Neutrophil (primary cell): ENCODE results near the gene DISP2.

ENCODE experiments used
- H3K27ac ChIP-seq: fragments of 200-600 bp; sonication (generic); 2 replicates; pipeline ENCODE4 v1.5.1; 2016; ENCODE audit warnings: mild to moderate bottlenecking, moderate library complexity
- H3K27me3 ChIP-seq: fragments of 200-600 bp; sonication (generic); 2 replicates; pipeline ENCODE4 v1.6.0; 2016; ENCODE audit warnings: mild to moderate bottlenecking
- H3K36me3 ChIP-seq: fragments of 200-600 bp; sonication (generic); 2 replicates; pipeline ENCODE4 v1.5.1; 2017
- H3K4me1 ChIP-seq, 2 experiments: fragments of 200-600 bp in 1 of 2; sonication (generic) in 1 of 2; 1 replicate in 1 of 2; 2 replicates in 1 of 2; pipeline versions ENCODE4 v1.5.1 to v1.6.1; 2013 to 2016; ENCODE audit warnings: low read depth in 1 of 2, low read length in 1 of 2, mild to moderate bottlenecking in 1 of 2, moderate library complexity in 1 of 2; ENCODE audit not compliant: control insufficient read depth in 1 of 2, insufficient read depth in 1 of 2
- H3K4me3 ChIP-seq, 2 experiments: fragments of 200-600 bp in 1 of 2; sonication (generic) in 1 of 2; 1 replicate in 1 of 2; 2 replicates in 1 of 2; pipeline ENCODE4 v1.5.1; 2013 to 2016; ENCODE audit warnings: low read depth in 1 of 2, low read length in 1 of 2, mild to moderate bottlenecking in 1 of 2, moderate library complexity in 1 of 2
- H3K9me3 ChIP-seq: fragments of 200-600 bp; sonication (generic); 2 replicates; pipeline ENCODE4 v1.5.1; 2016
- TF ChIP-seq, protein P1 (sequence below): fragments of 200-600 bp; sonication (generic); IDR thresholded peaks from 2 replicates; pipeline ENCODE4 v1.5.1; 2016; ENCODE audit warnings: antibody characterized with exemption

The DISP2 gene

DNA sequence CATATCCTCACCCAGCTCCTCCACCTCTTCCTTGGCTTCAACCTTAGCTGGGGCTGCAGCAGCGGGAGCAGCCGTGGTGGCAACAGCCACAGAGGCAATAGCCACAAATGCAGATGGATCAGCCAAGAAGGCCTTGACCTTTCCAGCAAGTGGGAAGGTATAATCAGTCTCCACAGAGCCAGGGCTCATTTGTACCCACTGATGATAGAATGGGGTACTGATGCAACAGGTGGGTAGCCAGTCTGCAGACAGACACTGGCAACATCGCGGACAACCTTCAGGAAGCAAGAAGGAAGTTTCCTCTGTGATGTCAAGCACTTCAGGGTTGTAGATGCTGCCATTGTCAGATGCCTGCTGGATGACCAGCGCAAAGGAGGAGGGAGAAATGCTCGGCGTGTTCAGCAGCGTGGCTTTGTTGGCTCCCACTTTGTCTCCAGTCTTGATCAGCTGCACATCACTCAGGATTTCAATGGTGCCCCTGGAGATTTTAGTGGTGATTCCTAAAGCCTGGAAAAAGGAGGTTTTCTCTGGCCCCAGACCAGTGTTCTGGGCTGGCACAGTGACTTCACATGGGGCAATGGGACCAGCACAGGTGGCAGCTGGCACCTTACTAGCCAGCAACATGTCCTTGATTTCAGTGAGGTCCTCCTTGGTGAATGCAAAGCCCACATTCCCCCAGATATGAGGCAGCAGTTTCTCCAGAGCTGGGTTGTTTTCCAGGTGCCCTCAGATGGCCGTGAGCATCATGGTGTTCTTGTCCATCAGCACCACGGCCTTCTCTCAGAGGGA lies 45.5 kb upstream of the DISP2 start:
- H3K4me3 ChIP-seq, result no peak overlapping the region
- peaks cover 33 to 36% of the 10 kb centered on the region in 2 experiments for H3K4me1 ChIP-seq
- H3K27ac ChIP-seq, result no peak overlapping the region
- H3K27me3 ChIP-seq, result peaks cover 24% of the 10 kb centered on the region
- no peaks in the 10 kb centered on the region for H3K36me3 ChIP-seq
- H3K9me3 ChIP-seq, result no peaks in the 10 kb centered on the region
- TF ChIP-seq, protein P1, sequence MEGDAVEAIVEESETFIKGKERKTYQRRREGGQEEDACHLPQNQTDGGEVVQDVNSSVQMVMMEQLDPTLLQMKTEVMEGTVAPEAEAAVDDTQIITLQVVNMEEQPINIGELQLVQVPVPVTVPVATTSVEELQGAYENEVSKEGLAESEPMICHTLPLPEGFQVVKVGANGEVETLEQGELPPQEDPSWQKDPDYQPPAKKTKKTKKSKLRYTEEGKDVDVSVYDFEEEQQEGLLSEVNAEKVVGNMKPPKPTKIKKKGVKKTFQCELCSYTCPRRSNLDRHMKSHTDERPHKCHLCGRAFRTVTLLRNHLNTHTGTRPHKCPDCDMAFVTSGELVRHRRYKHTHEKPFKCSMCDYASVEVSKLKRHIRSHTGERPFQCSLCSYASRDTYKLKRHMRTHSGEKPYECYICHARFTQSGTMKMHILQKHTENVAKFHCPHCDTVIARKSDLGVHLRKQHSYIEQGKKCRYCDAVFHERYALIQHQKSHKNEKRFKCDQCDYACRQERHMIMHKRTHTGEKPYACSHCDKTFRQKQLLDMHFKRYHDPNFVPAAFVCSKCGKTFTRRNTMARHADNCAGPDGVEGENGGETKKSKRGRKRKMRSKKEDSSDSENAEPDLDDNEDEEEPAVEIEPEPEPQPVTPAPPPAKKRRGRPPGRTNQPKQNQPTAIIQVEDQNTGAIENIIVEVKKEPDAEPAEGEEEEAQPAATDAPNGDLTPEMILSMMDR, result no peak

DNA sequence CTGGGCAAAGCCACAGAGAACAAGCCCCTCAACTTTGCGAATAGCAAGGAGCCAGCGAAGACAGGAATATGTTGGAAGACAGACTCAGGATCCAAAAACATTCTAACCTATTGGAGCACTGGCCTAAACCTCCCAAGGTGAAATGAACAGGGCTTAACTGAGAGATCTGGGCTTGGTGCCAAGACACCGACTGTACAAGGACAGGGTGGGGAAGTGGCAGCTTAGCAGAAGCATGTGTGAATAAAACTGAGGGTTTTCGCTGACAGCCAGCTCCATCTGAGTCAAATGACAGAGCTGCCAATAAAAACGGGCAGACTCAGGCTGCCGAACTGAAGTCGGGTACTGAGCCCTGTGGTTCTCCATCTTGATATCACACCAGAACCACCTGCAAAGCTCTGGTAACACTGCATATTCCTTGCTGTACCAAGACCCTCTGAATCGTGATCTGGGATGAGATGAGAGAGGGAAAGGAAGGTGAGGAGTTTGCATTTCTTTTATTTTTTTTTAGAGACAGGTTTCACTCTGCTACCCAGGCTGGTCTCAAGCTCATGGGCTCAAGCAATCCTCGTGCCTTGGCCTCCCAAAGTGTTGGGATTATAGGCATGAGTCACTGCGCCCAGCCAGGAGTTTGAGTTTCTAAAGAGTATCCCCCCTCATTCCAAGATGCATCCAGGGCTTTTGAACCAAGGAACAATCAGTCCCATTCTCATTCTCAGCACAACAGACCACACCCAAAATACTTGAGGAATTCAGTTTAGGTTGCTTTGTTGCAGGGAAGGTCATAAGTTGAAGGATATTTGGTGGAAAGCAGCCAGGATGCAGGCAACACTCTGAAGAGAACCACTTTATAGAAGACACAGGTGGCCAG lies 44.3 kb upstream of the DISP2 start:
- Histone ChIP-seq H3K36me3 (no peaks in the 10 kb centered on the region), H3K9me3 (no peaks in the 10 kb centered on the region), H3K27ac (no peak overlapping the region), H3K4me1 (peaks cover 26 to 27% of the 10 kb centered on the region in 2 experiments), H3K27me3 (peaks cover 24% of the 10 kb centered on the region), H3K4me3 (no peak overlapping the region)
- TF ChIP-seq, protein P1, result no peak

DNA sequence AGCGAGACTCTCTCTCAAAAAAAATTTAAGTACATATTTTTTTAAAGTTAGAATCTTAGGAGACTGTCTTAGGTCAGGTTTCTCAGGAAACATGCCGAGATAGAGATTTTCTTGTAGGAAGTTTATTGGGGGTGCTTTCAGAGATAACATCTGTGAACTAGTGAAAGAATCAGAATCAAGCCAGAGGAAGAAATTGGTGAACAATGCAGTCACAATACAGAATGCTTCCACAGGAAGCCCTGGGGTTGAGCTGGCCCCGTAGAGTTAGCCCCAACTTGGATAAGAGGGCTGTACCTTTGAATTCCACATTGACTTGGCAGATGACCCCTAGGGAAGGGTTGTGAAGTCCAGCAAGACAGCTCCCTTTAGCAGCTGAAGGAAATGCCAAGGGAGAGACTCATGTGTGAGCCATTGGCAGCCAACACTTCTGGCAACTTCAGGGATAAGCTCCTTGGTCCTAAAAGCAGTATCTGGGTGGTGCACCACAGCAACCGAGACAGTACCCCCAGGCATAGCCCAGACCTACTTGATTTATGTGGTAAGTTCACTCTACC lies 43.2 kb upstream of the DISP2 start:
- TF ChIP-seq, protein P1, result no peak
- H3K27ac ChIP-seq, result no peak overlapping the region

DNA sequence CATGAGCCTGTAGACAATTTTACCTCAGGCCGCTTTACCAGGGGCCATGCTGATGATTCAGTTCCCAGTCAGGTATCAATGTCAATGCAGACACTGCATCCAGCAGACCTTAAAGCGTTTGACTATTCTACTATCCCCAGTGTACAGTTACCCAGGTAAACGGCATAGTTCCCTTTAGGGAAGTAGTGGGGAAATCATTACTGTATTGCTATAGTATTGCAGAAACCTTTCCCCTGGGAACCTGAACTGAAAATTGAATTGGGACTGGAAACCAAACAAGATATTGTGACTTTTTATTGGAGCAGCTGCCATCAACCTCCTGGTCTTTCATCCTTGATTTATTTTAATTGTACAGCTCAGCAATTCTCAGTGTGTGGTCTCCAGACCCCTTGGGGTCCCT lies 41.1 kb upstream of the DISP2 start:
- Histone ChIP-seq H3K4me3 (no peak overlapping the region), H3K27me3 (peaks cover 24% of the 10 kb centered on the region), H3K4me1 (peaks cover 10 to 15% of the 10 kb centered on the region in 2 experiments), H3K9me3 (no peaks in the 10 kb centered on the region), H3K27ac (no peak overlapping the region), H3K36me3 (no peaks in the 10 kb centered on the region)
- TF ChIP-seq, protein P1, result no peak

More for the DNA sequence above, 43.2 kb upstream of the DISP2 start:
- H3K4me3 ChIP-seq, result no peak overlapping the region
- H3K36me3 ChIP-seq, result no peaks in the 10 kb centered on the region
- no peaks in the 10 kb centered on the region for H3K9me3 ChIP-seq
- H3K27me3 ChIP-seq, result peaks cover 24% of the 10 kb centered on the region
- peaks cover 16% of the 10 kb centered on the region in 2 experiments for H3K4me1 ChIP-seq

DNA sequence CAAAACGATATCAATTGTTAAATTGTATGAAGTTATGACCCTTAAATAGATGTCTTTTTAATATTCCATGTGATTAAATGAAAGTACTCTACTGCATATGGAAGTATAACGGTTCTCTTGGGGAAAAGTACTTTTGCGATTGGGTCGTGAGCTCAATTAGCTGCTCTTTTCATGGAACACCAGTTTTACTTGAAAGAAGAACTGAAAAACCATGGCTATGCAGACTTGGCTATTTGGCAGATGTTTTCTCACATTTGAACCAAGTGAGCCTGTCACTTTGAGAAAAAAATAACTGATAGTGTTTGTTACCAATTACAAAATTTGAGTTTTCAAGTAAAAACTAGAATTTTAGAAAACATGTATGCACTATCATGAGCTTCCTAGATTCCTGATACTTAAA lies 40.4 kb upstream of the DISP2 start:
- H3K27ac ChIP-seq, result no peak overlapping the region
- H3K36me3 ChIP-seq, result no peaks in the 10 kb centered on the region
- peaks cover 24% of the 10 kb centered on the region for H3K27me3 ChIP-seq
- H3K4me3 ChIP-seq, result no peak overlapping the region
- H3K4me1 ChIP-seq, result peaks cover 10 to 15% of the 10 kb centered on the region in 2 experiments
- TF ChIP-seq, protein P1, result no peak
- no peaks in the 10 kb centered on the region for H3K9me3 ChIP-seq
